Erythroblast (primary cell): Measurements from ENCODE around the gene UBE2O.

ENCODE experiments used
- GATA1 ChIP-seq: IDR thresholded peaks from 2 replicates; pipeline ENCODE4 v1.6.1; 2011; ENCODE audit warnings: low read depth, mild to moderate bottlenecking, control low read depth, low read length, moderate library complexity
- POLR2A ChIP-seq: IDR thresholded peaks from 2 replicates; pipeline ENCODE4 v1.6.1; 2011; ENCODE audit warnings: mild to moderate bottlenecking, low read length

DNA sequence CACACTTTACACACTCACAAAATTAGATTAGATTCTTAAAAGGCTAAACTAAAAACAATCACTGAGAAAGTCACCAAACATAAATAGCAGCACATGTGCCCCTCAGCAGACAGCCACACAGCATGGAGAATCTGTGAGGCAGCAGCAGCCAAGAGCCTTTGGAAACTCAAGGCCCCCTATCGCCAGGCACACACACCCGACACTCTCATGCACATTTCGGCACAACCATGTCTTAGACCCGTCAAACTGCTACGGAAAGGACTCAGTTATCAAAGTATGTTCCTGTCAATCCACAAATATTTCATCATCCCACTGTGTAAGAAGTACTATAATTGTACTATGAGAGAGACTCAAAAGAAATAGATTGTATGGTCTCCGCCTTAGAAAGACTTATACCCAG, 20.9 kb downstream of the UBE2O start:
- TF ChIP-seq POLR2A (no peak), GATA1 (no peak)
